ENCODE data around the gene RNF44. TPM values are rescaled to one million over a fixed set of nuclear protein-coding genes. Genes with fewer than 3 reads are reported as not detected.

RNF44 gene
- total RNA-seq, 1 experiment from 2014 or later, result 172 TPM

DNA sequence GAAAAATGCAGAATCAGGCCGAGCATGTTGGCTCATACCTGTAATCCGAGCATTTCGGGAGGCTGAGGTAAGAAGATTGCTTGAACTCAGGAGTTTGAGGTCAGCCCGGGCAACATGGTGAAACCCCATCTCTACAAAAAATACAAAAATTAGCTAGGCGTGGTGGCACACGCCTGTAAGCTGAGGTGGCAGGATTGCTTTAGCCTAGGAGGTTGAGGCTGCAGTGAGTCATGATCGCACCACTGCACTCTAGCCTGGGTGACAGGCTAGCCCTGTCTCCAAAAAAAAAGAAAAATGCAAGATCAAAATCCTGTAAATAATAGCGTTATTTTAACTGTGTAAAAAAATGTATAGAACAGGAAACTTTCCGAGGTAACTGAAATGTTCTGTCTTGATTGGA lies 39.4 kb downstream of the RNF44 start:
- no peak overlapping the region for H3K23ac ChIP-seq (ENCODE audit: insufficient read length, low read depth, low read length)
- H3K23me2 ChIP-seq (ENCODE audit: insufficient read length, low read depth, low read length, poor library complexity, severe bottlenecking), result peaks cover 2% of the 10 kb centered on the region
- H3K56ac ChIP-seq (ENCODE audit: insufficient read length, low read depth, low read length), result no peak overlapping the region
- no peak overlapping the region for H3K4ac ChIP-seq (ENCODE audit: low read depth, low read length)
- no CpG with 5 or more reads among the region's 9 CpGs for whole genome bisulfite sequencing (ENCODE audit: extremely low coverage, insufficient read length, low lambda C conversion rate)
- no peak overlapping the region for H3K14ac ChIP-seq (ENCODE audit: insufficient read depth, low read length)
- peaks cover 0 to 3% of the 10 kb centered on the region in 2 experiments; a peak in 1 of 4 replicates for H3K4me1 Mint-ChIP-seq
- H4K91ac ChIP-seq (ENCODE audit: insufficient read length, low read depth, low read length), result no peak overlapping the region
- no peaks in the 10 kb centered on the region for H3K9me3 Mint-ChIP-seq
- no peak overlapping the region for H2AK5ac ChIP-seq (ENCODE audit: insufficient read length, low read length)
- no peak for DNase-seq
- no peak overlapping the region for H3K4me3 Mint-ChIP-seq
- no peak overlapping the region for H3K27ac ChIP-seq (ENCODE audit: insufficient read length, low read depth, low read length)
- H3K18ac ChIP-seq (ENCODE audit: insufficient read length, low read depth, low read length), result no peak overlapping the region
- H3K27ac Mint-ChIP-seq, result no peak overlapping the region
- H3K9ac ChIP-seq (ENCODE audit: extremely low read depth, insufficient read length, low read length), result no peak overlapping the region
- no peaks in the 10 kb centered on the region for H3K4me1 ChIP-seq (ENCODE audit: insufficient read depth, low read length)
- no peak overlapping the region for H2AFZ ChIP-seq (ENCODE audit: low read length)
- H2BK12ac ChIP-seq (ENCODE audit: insufficient read length, low read depth, low read length), result no peak overlapping the region
- no peak overlapping the region for H3K4me2 ChIP-seq (ENCODE audit: insufficient read depth, insufficient read length, low read length)
- H2BK15ac ChIP-seq (ENCODE audit: low read depth, low read length), result no peak overlapping the region
- TF ChIP-seq, protein P1, sequence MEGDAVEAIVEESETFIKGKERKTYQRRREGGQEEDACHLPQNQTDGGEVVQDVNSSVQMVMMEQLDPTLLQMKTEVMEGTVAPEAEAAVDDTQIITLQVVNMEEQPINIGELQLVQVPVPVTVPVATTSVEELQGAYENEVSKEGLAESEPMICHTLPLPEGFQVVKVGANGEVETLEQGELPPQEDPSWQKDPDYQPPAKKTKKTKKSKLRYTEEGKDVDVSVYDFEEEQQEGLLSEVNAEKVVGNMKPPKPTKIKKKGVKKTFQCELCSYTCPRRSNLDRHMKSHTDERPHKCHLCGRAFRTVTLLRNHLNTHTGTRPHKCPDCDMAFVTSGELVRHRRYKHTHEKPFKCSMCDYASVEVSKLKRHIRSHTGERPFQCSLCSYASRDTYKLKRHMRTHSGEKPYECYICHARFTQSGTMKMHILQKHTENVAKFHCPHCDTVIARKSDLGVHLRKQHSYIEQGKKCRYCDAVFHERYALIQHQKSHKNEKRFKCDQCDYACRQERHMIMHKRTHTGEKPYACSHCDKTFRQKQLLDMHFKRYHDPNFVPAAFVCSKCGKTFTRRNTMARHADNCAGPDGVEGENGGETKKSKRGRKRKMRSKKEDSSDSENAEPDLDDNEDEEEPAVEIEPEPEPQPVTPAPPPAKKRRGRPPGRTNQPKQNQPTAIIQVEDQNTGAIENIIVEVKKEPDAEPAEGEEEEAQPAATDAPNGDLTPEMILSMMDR (conservative IDR thresholded peaks at IDR 0.05), result no peak
- H2BK5ac ChIP-seq (ENCODE audit: insufficient read length, low read length), result no peak overlapping the region
- H3K79me2 ChIP-seq (ENCODE audit: insufficient read depth, low read length), result no peaks in the 10 kb centered on the region
- peaks cover 38 to 82% (median 80%) of the 10 kb centered on the region in 3 experiments; a peak in 6 of 7 replicates for H3K36me3 Mint-ChIP-seq (ENCODE audit: insufficient read depth in 1 of 3, low read depth in 3 of 3)
- H3K9me3 ChIP-seq (ENCODE audit: control insufficient read depth, low read depth, low read length), result no peaks in the 10 kb centered on the region
- no peak overlapping the region for H4K5ac ChIP-seq (ENCODE audit: insufficient read length, low read depth, low read length)
- H3K27me3 ChIP-seq (ENCODE audit: insufficient read depth, low read length), result no peaks in the 10 kb centered on the region
- peaks cover 4% of the 10 kb centered on the region for H4K20me1 ChIP-seq (ENCODE audit: control insufficient read depth, insufficient read depth, insufficient read length)
- no peak overlapping the region for H2BK120ac ChIP-seq (ENCODE audit: low read depth, low read length, poor library complexity, severe bottlenecking)
- no peak overlapping the region for H4K8ac ChIP-seq (replicated peaks; ENCODE audit: insufficient read length, low read depth, low read length)
- no peaks in the 10 kb centered on the region for H3K79me1 ChIP-seq (ENCODE audit: insufficient read depth, low read depth, low read length, poor library complexity, severe bottlenecking)
- H2BK20ac ChIP-seq (ENCODE audit: low read depth, low read length, poor library complexity, severe bottlenecking), result no peak overlapping the region
- H3T11ph ChIP-seq (ENCODE audit: low read length), result no peak overlapping the region
- H3K27me3 Mint-ChIP-seq (ENCODE audit: low read depth), result no peaks in the 10 kb centered on the region

Measured in H9 (cell line).